HG02759 (cell line): ENCODE measurements around the gene ITPR2.
"Not testable (repeated sequence)": the region's sequence is repeated elsewhere in the genome, so short reads cannot be mapped to it uniquely, and the experiment has no call there.

ENCODE experiments used
- ATAC-seq: cut with Tn5 transposase; IDR thresholded peaks from one replicate; pipeline ENCODE4 v1.9.1; 2021; ENCODE audit warnings: mild to moderate bottlenecking, moderate library complexity; ENCODE audit not compliant: unreplicated experiment

Gene ITPR2

GRCh38 chr12:26832822-26833742 is at the start of gene ITPR2:
ITPR2 (minus strand) TSS chr12:26833194; CDS start chr12:26832781, 413 bp downstream.
- peak; percentile 78 for ATAC-seq

- ATAC-seq = no peak
Measured at GRCh38 chr12:26880625-26881024, 47.6 kb upstream of the ITPR2 start.

- ATAC-seq = peak; percentile 76
Measured at GRCh38 chr12:26878661-26879119, 45.7 kb upstream of the ITPR2 start.

GRCh38 chr12:26874501-26875296 is 41.7 kb upstream of the ITPR2 start:
- ATAC-seq = peak; percentile 45

GRCh38 chr12:26872625-26873024 is 39.6 kb upstream of the ITPR2 start:
- no peak for ATAC-seq

GRCh38 chr12:26871985-26872384 is 39.0 kb upstream of the ITPR2 start:
- ATAC-seq = no peak

GRCh38 chr12:26870491-26871419 is 37.8 kb upstream of the ITPR2 start:
- ATAC-seq = no peak

GRCh38 chr12:26869908-26870459 is 37.0 kb upstream of the ITPR2 start:
- no peak for ATAC-seq

GRCh38 chr12:26869104-26869494 is 36.1 kb upstream of the ITPR2 start:
- ATAC-seq = no peak

- no peak for ATAC-seq
Measured at GRCh38 chr12:26868447-26869103, 35.6 kb upstream of the ITPR2 start.

- ATAC-seq = peak; percentile 71
Measured at GRCh38 chr12:26867080-26867479, 34.1 kb upstream of the ITPR2 start.

GRCh38 chr12:26863515-26863914 is 30.5 kb upstream of the ITPR2 start:
- ATAC-seq = no peak

- ATAC-seq = not testable (repeated sequence)
Measured at GRCh38 chr12:26862787-26863186, 29.8 kb upstream of the ITPR2 start.

GRCh38 chr12:26861690-26862089 is 28.7 kb upstream of the ITPR2 start:
- no peak for ATAC-seq

GRCh38 chr12:26857465-26858176 is 24.6 kb upstream of the ITPR2 start:
- no peak for ATAC-seq

GRCh38 chr12:26855337-26855736 is 22.3 kb upstream of the ITPR2 start:
- no peak for ATAC-seq

GRCh38 chr12:26854031-26854390 is 21.0 kb upstream of the ITPR2 start:
- peak; percentile 23 for ATAC-seq

- peak; percentile 82 for ATAC-seq
Measured at GRCh38 chr12:26853303-26854030, 20.5 kb upstream of the ITPR2 start.
